ENCODE results near the gene SRM.
"Not testable (repeated sequence)": the region's sequence is repeated elsewhere in the genome, so short reads cannot be mapped to it uniquely, and the experiment has no call there.

GRCh38 chr1:11019358-11019757, 40.5 kb downstream of the SRM start:
- TF ChIP-seq, protein P1, sequence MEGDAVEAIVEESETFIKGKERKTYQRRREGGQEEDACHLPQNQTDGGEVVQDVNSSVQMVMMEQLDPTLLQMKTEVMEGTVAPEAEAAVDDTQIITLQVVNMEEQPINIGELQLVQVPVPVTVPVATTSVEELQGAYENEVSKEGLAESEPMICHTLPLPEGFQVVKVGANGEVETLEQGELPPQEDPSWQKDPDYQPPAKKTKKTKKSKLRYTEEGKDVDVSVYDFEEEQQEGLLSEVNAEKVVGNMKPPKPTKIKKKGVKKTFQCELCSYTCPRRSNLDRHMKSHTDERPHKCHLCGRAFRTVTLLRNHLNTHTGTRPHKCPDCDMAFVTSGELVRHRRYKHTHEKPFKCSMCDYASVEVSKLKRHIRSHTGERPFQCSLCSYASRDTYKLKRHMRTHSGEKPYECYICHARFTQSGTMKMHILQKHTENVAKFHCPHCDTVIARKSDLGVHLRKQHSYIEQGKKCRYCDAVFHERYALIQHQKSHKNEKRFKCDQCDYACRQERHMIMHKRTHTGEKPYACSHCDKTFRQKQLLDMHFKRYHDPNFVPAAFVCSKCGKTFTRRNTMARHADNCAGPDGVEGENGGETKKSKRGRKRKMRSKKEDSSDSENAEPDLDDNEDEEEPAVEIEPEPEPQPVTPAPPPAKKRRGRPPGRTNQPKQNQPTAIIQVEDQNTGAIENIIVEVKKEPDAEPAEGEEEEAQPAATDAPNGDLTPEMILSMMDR (IDR thresholded peaks at IDR 0.05; ENCODE audit: low read depth, low read length, missing input control): not testable (repeated sequence)
- not testable (repeated sequence) for TF ChIP-seq GABPA (IDR thresholded peaks at IDR 0.05 in 1 of 2, conservative IDR thresholded peaks at IDR 0.05 in 1 of 2)

Measured in liver (tissue), 3 donors.